NCI-H2081 (cell line): ENCODE measurements around the gene CBLN2.

Experiments used
- DNase-seq, 2 experiments: peaks; one replicate each; lab custom pipeline; 2025; lab: John Stamatoyannopoulos, UW

CBLN2 gene

DNA sequence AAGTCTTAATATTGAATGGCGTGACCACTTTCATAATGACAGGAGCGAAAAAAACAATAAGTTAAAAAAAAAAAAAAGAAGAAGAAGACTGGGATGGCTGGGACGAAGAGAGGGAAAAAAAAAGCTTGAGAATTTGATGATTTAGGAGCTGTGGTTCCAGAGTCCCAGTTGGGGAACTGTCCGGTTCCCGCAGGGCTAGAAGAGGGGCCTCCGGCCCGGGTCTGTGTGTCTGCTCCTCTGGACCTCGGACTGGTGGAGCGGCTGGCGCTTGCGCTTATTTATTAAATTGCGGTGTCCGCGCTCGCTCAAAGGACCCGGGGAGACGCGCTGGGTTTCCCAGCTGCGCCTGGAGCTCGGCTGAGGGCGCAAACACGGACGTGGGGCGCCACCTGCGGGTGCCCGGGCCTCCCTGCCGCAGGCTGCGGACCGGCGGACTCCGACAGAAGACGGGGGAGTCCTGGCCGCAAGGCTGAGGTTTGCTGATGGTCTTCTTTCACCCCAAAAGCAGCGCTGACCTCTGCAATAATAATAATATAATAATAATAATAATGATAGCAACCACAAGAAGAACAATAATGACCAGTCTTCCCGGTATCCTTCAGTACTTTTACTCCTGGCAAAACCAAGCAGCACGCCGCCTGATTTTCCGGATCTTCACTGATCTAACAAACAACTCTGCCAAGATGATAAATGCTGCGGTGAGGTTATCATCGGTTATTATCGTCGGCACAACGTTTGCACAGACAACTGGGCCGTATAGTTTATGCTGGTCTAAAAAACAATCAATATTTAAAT lies at the start of gene CBLN2:
CBLN2 (minus strand) TSS at position 251 of the 795 bp plus-strand sequence. CDS start 2,182 bp downstream, outside the sequence.
- peak; percentile 86 for DNase-seq

GRCh38 chr18:72588360-72588759 lies 44.2 kb upstream of the CBLN2 start:
- DNase-seq: no peak

DNA sequence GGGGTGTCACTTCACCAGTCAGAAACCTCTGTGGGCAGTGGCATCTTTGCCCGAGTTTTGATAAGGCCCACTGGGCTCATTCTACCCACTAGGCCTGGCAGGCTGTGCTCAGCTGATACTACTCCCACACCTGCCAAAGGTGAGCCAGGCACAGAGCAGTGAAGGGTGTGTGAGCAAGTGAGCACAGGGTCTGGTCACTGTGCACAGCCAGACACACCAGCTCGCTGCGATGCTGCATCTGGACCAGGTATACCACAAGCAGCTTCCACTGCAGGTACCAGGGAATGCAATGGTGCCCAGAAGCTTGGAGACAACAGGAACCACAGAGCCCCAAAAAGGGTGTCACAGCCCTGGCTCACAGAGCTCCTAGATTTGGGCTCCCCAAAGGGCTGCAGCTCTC lies 40.6 kb upstream of the CBLN2 start:
- DNase-seq: no peak

GRCh38 chr18:72581976-72582375 lies 37.8 kb upstream of the CBLN2 start:
- DNase-seq: no peak

DNA sequence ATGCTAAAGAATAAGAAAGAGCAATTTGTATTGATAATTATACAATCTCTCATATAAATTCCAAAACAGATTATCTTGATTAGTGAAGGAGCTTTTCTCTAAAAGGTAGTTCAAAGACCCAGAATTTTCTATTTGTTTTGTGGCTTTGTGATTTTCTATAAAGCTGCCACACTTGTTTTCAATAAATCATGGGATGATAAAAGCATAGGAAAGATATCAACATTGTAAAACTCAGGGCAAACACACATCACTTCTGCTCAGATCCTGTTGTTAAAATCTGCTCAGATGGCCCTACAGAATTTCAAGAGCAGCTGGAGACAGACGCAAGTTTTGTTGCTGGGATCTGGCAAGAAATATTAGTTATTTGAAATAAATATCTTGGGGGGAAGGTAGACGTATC lies 28.8 kb upstream of the CBLN2 start:
- no peak for DNase-seq

DNA sequence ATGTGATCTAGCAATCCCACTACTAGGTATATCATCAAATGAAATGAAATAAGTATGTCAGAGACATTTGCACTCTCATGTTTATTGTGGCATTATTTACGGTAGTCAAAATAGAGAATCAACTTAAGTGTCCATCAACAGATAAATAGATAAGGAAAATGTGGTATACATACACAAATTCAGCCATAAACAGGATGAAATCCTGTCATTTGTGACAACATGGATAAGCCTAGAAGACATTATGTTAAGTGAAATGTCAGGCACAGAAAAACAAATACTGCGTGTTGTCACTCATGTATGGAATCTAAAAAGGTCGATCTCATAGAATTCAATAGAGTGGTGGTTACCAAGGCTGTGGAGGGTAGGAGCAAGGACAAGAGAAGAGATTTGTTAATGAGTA lies 22.1 kb upstream of the CBLN2 start:
- no peak for DNase-seq

DNA sequence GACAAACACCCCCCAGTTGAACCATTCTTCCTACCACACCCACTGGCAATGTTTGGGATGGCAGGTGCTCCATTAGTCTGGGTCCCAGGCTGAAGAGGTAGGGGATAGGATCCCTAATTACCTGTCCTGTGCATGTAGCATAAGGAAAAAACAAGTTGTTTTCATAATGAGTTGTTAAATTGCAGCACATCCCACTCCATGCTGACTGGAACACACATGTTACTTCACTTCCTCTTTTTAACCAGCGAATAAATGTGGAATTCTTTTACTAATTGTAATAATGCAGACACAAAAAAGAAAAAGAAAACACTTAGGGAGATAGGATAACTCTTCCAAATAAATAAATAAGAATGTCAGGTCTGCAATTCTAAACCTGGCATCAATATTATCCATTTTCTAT lies 11.8 kb upstream of the CBLN2 start:
- no peak for DNase-seq

GRCh38 chr18:72555101-72555500 lies 11.0 kb upstream of the CBLN2 start:
- DNase-seq: no peak

- DNase-seq: peak; percentile 6 to 24
Measured at GRCh38 chr18:72543357-72544055, 636 bp downstream of the CBLN2 start.

DNA sequence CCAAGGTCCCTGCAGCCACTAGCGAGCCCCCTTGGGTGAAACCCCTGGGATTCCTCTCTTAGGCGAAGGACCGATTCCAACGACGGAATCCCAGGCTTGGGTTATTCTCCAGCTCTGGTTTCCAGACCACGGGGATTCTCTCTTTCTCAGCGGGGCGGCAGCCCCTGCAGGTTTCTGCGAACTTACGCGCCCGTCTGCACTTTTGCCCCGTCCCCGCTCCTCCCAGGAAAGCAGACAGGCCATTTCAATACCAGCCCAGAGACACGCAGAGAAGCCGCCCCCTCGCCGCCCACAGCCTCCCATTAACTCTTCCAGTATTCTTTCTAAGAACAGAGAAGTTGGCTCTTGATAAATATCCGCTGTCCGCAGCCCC lies 1.2 kb downstream of the CBLN2 start:
- DNase-seq: peak; percentile 10 to 23

GRCh38 chr18:72542342-72542741 lies 1.8 kb downstream of the CBLN2 start:
- DNase-seq: peak; percentile 5 to 19

GRCh38 chr18:72541871-72542332 lies 2.2 kb downstream of the CBLN2 start:
- DNase-seq: peak; percentile 11 to 38

DNA sequence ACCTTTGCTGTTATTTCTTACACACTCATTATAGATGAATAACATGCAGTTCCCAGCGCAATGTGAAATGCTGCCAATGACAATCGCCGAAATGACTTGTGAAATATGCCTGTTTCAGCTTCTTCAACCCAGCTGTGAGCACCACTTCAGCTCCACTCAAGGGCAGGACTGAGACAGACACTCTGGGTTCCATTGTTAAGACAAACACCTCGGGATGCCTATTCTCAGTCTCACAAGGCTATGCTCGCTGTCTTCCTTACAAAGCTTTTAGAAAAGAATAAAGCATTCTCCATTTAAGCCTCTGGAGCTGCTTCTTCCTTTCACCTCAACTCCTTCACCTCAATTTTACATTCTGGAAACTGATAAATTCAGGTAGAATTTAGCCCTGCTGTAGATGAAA lies 4.2 kb downstream of the CBLN2 start:
- DNase-seq: no peak

GRCh38 chr18:72530622-72531021 lies 13.5 kb downstream of the CBLN2 start:
- DNase-seq: no peak

- no peak for DNase-seq
Measured at GRCh38 chr18:72504866-72505265, 39.3 kb downstream of the CBLN2 start.

- DNase-seq: no peak
Measured at GRCh38 chr18:72502671-72503431, 41.3 kb downstream of the CBLN2 start.

- DNase-seq: no peak
Measured at GRCh38 chr18:72492497-72492896, 51.6 kb downstream of the CBLN2 start.
